ENCODE data around the gene MAGOH. TPM values are rescaled to one million over a fixed set of nuclear protein-coding genes. Genes with fewer than 3 reads are reported as not detected.

MAGOH gene
- total and polyA plus RNA-seq, 8 donors = 2.9 to 105 (median 52.3) TPM

- H3K27ac ChIP-seq = peak overlapping the region in 4 of 5 donors; percentile 96 to 99 (median 99)
- peak overlapping the region; percentile 57 to 97 (median 82) for H3K4me3 ChIP-seq
- H3K9me3 ChIP-seq = no peaks in the 10 kb centered on the region
- H3K36me3 ChIP-seq = peaks cover 6 to 7% (median 7%) of the 10 kb centered on the region in 4 donors
- intact Hi-C loops (cut with DNase I; ENCODE audit: low total_unique reads) = no loop called here
- TF ChIP-seq POLR2A (IDR thresholded peaks at IDR 0.05) = no peak
- no peak for TF ChIP-seq EP300 (IDR thresholded peaks at IDR 0.05)
- TF ChIP-seq, protein P1, sequence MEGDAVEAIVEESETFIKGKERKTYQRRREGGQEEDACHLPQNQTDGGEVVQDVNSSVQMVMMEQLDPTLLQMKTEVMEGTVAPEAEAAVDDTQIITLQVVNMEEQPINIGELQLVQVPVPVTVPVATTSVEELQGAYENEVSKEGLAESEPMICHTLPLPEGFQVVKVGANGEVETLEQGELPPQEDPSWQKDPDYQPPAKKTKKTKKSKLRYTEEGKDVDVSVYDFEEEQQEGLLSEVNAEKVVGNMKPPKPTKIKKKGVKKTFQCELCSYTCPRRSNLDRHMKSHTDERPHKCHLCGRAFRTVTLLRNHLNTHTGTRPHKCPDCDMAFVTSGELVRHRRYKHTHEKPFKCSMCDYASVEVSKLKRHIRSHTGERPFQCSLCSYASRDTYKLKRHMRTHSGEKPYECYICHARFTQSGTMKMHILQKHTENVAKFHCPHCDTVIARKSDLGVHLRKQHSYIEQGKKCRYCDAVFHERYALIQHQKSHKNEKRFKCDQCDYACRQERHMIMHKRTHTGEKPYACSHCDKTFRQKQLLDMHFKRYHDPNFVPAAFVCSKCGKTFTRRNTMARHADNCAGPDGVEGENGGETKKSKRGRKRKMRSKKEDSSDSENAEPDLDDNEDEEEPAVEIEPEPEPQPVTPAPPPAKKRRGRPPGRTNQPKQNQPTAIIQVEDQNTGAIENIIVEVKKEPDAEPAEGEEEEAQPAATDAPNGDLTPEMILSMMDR (IDR thresholded peaks at IDR 0.05) = no peak
- TF ChIP-seq POLR2AphosphoS5 (IDR thresholded peaks at IDR 0.05) = no peak
- whole genome bisulfite sequencing, 5 donors = 33 to 41% (median 35%) methylated on average over 9 of the region's 9 CpGs
- H3K27me3 ChIP-seq = no peaks in the 10 kb centered on the region
- H3K4me1 ChIP-seq = peaks cover 15 to 45% (median 34%) of the 10 kb centered on the region in 4 donors
- peak in 1 of 2 donors; percentile 34 for DNase-seq
Measured at GRCh38 chr1:53196017-53196484, 42.3 kb downstream of the MAGOH start.

DNA sequence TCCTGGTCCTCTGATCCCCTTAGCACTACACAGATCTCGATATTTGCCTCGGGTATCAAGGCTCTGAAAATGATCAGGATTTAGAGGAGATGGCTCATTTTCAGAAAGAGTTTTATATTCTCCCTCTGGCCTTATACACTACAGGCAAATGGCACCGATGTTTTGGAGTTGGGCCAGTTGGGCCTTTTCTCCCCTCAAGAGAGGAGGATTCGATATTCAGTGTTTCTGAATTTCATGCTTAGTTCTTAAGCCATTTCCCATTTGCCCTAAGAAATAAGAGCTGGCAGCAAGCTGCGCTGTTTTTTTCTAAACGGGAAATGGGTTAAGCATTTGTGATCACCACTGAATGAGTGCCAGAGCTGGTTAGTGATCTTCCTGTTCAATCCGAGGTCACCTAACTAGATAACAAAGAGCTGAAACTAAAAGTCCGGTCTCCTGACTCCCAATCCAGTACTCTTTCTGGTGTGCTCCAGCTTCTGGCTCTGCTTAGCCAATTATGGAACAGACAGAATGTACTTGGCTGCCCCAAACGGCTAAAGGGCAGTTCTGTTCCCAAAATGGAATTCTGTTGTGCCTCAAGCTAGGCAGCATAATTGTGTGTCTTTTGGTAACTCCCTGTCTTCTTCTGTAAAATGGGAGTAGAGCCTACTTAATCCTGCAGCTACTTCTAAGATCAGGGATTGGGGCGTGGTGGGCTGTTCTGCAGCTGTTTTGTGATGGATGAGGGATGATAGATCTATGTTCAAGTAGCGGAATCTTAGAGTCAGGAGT lies 42.9 kb downstream of the MAGOH start:
- H3K4me3 ChIP-seq = peak overlapping the region in 2 of 4 donors; percentile 75 to 97
- DNase-seq = no peak
- intact Hi-C loops (cut with DNase I; ENCODE audit: low total_unique reads) = no loop called here
- peaks cover 0 to under 1% (median under 1%) of the 10 kb centered on the region in 4 donors for H3K36me3 ChIP-seq
- no peaks in the 10 kb centered on the region for H3K9me3 ChIP-seq
- 67 to 87% (median 81%) methylated on average over 11 of the region's 11 CpGs for WGBS, 5 donors
- no peaks in the 10 kb centered on the region for H3K27me3 ChIP-seq
- H3K4me1 ChIP-seq = peaks cover 19 to 45% (median 34%) of the 10 kb centered on the region in 4 donors
- peak overlapping the region in 4 of 5 donors; percentile 96 to 99 (median 99) for H3K27ac ChIP-seq
- no peak for TF ChIP-seq POLR2AphosphoS5 (IDR thresholded peaks at IDR 0.05)
- TF ChIP-seq, protein P1 (IDR thresholded peaks at IDR 0.05) = no peak

- no peak for TF ChIP-seq POLR2AphosphoS5 (IDR thresholded peaks at IDR 0.05)
- TF ChIP-seq EP300 (IDR thresholded peaks at IDR 0.05) = no peak
- no peak for TF ChIP-seq POLR2A (IDR thresholded peaks at IDR 0.05)
- no peak for DNase-seq
- no peaks in the 10 kb centered on the region for H3K36me3 ChIP-seq
- peaks cover 0 to 8% (median 5%) of the 10 kb centered on the region in 4 donors for H3K4me1 ChIP-seq
- intact Hi-C loops (cut with DNase I; ENCODE audit: low total_unique reads) = no loop called here
- 33 to 60% (median 37%) methylated on average over 9 to 10 of the region's 10 CpGs for WGBS, 5 donors
- H3K27me3 ChIP-seq = no peaks in the 10 kb centered on the region
- no peak overlapping the region for H3K4me3 ChIP-seq
- no peaks in the 10 kb centered on the region for H3K9me3 ChIP-seq
- H3K27ac ChIP-seq = no peak overlapping the region
Measured at GRCh38 chr1:53190210-53190611, 48.1 kb downstream of the MAGOH start.

DNA sequence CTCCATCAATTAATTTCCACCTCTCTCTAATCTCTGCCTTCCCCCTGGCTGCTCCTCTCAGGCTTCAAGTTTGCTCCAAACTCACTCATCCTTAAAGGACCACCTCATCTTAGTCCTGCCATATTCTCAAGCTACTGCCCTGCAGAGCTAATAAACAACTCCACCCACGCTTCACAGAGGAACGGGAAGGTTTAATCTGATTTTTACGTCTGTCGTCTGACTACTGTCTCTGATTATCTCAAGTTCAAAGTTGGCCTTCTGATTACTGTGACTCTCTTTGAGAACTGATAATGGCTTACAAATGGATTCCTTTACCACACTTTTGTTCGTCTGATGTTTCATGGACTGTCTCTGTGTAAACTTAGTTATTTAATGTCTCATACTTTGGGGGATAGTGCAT lies 49.3 kb downstream of the MAGOH start:
- H3K27ac ChIP-seq = no peak overlapping the region
- H3K9me3 ChIP-seq = no peaks in the 10 kb centered on the region
- peaks cover 0 to 16% (median 7%) of the 10 kb centered on the region in 4 donors for H3K4me1 ChIP-seq
- no peaks in the 10 kb centered on the region for H3K36me3 ChIP-seq
- no peak overlapping the region for H3K4me3 ChIP-seq
- DNase-seq = no peak
- no peak for TF ChIP-seq EP300 (IDR thresholded peaks at IDR 0.05)
- no peak for TF ChIP-seq POLR2A (IDR thresholded peaks at IDR 0.05)
- no peak for TF ChIP-seq POLR2AphosphoS5 (IDR thresholded peaks at IDR 0.05)
- TF ChIP-seq, protein P1 (IDR thresholded peaks at IDR 0.05) = no peak
- 52 to 78% (median 60%) methylated on average over 5 of the region's 5 CpGs for WGBS, 5 donors
- intact Hi-C loops (cut with DNase I; ENCODE audit: low total_unique reads) = loop anchor here (10.0 kb wide), 1 partner anchor 274 kb away; no protein-coding TSS in a partner anchor
- H3K27me3 ChIP-seq = no peaks in the 10 kb centered on the region

Data from stomach (tissue), 9 donors.